CD4-positive, alpha-beta T cell treated with Interleukin-15 for 4 hours (primary cell): ENCODE results near the gene PIK3R2.
"Not testable (repeated sequence)": the region's sequence is repeated elsewhere in the genome, so short reads cannot be mapped to it uniquely, and the experiment has no call there.

ENCODE experiments used
- DNase-seq: peaks from one replicate; pipeline ENCODE4 v3.0.0-alpha.2; 2020; ENCODE audit warnings: low spot score

Gene PIK3R2

GRCh38 chr19:18152817-18153555, at the start of gene PIK3R2:
PIK3R2 (plus strand) TSS chr19:18153163; CDS start chr19:18155880, 2,717 bp downstream.
- DNase-seq, result peak; percentile 99

- no peak for DNase-seq
Observed at GRCh38 chr19:18104793-18105131, 48.2 kb upstream of the PIK3R2 start.

GRCh38 chr19:18105259-18105658, 47.7 kb upstream of the PIK3R2 start:
- DNase-seq, result not testable (repeated sequence)

GRCh38 chr19:18107235-18107634, 45.7 kb upstream of the PIK3R2 start:
- no peak for DNase-seq

GRCh38 chr19:18108897-18109296, 44.1 kb upstream of the PIK3R2 start:
- DNase-seq, result no peak

GRCh38 chr19:18109341-18109732, 43.6 kb upstream of the PIK3R2 start:
- no peak for DNase-seq

GRCh38 chr19:18109733-18110608, 43.0 kb upstream of the PIK3R2 start:
- no peak for DNase-seq

- no peak for DNase-seq
Observed at GRCh38 chr19:18110609-18111232, 42.2 kb upstream of the PIK3R2 start.

GRCh38 chr19:18112989-18113478, 39.9 kb upstream of the PIK3R2 start:
- DNase-seq, result peak; percentile 83

GRCh38 chr19:18113827-18114226, 39.1 kb upstream of the PIK3R2 start:
- no peak for DNase-seq

GRCh38 chr19:18114483-18114882, 38.5 kb upstream of the PIK3R2 start:
- DNase-seq, result no peak

GRCh38 chr19:18117364-18117691, 35.6 kb upstream of the PIK3R2 start:
- no peak for DNase-seq

GRCh38 chr19:18117692-18118378, 35.1 kb upstream of the PIK3R2 start:
- DNase-seq, result peak; percentile 95

- DNase-seq, result no peak
Observed at GRCh38 chr19:18118420-18119012, 34.4 kb upstream of the PIK3R2 start.

- DNase-seq, result peak; percentile 57
Observed at GRCh38 chr19:18119013-18119716, 33.8 kb upstream of the PIK3R2 start.

GRCh38 chr19:18119717-18120105, 33.3 kb upstream of the PIK3R2 start:
- peak; percentile 66 for DNase-seq

- no peak for DNase-seq
Observed at GRCh38 chr19:18120127-18120526, 32.8 kb upstream of the PIK3R2 start.

- no peak for DNase-seq
Observed at GRCh38 chr19:18121166-18121565, 31.8 kb upstream of the PIK3R2 start.

- DNase-seq, result no peak
Observed at GRCh38 chr19:18122424-18122823, 30.5 kb upstream of the PIK3R2 start.

GRCh38 chr19:18122860-18123795, 29.8 kb upstream of the PIK3R2 start:
- DNase-seq, result no peak
